Stimulated activated naive B cell treated with anti-CD40 and anti-IgM and Interleukin-4, amounts not matched to agents 10 μg/mL and 1 μg/mL and 100 μg/mL, for 72 hours (primary cell): ENCODE measurements around the gene RNF157.
"Not testable (repeated sequence)": the region's sequence is repeated elsewhere in the genome, so short reads cannot be mapped to it uniquely, and the experiment has no call there.

Source experiments
- ATAC-seq, 2 donors: fragments of 150-1000 bp; cut with Tn5 transposase; replicated peaks; 2 replicates each; pipeline ENCODE4 v1.10.0; 2021; ENCODE audit warnings: moderate library complexity in 1 of 2
- DNase-seq: peaks from one replicate; pipeline ENCODE4 v3.0.0; 2021
- H3K27ac Mint-ChIP-seq: one replicate; pipeline ENCODE4 v1.8.0; 2022; ENCODE audit warnings: mild to moderate bottlenecking, mixed read lengths
- H3K27me3 Mint-ChIP-seq, 2 donors: one replicate each; pipeline ENCODE4 v1.8.0; 2022; ENCODE audit warnings: mixed read lengths in 2 of 2
- H3K36me3 Mint-ChIP-seq, 2 donors: one replicate each; pipeline ENCODE4 v1.8.0; 2022; ENCODE audit warnings: mixed read lengths in 2 of 2, mild to moderate bottlenecking in 1 of 2
- H3K4me1 Mint-ChIP-seq, 2 donors: one replicate each; pipeline ENCODE4 v1.8.0; 2022; ENCODE audit warnings: mixed read lengths in 2 of 2, mild to moderate bottlenecking in 1 of 2
- H3K4me3 Mint-ChIP-seq, 2 donors: one replicate each; pipeline ENCODE4 v1.8.0; 2022; ENCODE audit warnings: mild to moderate bottlenecking in 2 of 2, mixed read lengths in 2 of 2, moderate library complexity in 1 of 2
- H3K9me3 Mint-ChIP-seq, 2 donors: one replicate each; pipeline ENCODE4 v1.8.0; 2022; ENCODE audit warnings: mixed read lengths in 2 of 2, mild to moderate bottlenecking in 1 of 2

RNF157 gene

GRCh38 chr17:76273445-76274111, 33.3 kb upstream of the RNF157 start:
- Mint-ChIP-seq H3K27ac (peak overlapping the region; percentile 99), H3K4me1 (peaks cover 75 to 96% of the 10 kb centered on the region in 2 donors), H3K4me3 (peak overlapping the region; percentile 86 to 88), H3K9me3 (no peaks in the 10 kb centered on the region), H3K36me3 (peaks cover 21 to 36% of the 10 kb centered on the region in 2 donors), H3K27me3 (no peaks in the 10 kb centered on the region)
- DNase-seq (no peak), ATAC-seq (no peak)

DNA sequence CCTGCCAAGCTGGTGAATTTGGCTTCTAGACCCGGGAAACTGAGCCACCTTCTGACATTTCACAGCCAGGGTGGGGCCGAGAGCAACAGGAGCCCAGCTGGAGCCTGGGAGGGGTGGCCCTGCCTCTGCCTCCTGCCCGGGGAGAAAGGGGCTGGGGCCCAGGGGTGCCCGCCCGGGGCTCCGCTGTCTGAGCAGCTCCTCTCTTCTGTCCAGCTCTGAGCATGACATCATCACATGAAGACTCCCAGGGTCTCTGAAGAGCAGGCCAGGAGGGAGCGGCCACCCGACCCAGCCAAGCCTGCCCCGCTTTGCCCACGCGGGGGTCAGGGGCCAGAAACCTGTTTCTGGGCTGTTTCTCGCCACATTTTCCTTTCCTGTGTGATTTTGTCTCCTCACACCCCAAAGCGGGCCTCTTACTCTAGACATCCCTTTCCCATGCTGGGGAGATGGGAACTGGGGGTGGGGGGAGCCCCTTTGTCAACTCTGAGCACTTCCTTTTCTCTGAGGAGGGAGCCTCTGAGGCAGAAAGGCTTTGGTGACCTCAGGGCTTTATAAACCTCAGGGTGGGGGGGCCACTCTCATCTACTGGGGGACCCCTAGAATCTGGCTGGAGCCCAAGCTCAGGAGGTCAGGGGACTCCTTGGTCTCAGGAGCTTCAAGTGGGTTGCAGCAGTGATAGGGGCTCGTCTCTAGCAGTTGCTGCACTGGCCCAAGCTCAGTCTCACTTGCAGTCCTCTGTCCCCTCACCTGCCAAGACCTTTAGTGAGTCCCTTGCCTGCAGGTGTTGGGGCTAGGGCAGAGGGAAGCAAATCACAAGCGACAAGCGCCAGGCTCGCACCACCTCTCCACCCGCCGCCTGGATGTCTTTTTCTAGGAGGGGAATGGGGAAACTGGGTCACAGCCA, 32.5 kb upstream of the RNF157 start:
- Mint-ChIP-seq H3K36me3 (peaks cover 25 to 43% of the 10 kb centered on the region in 2 donors), H3K27ac (peak overlapping the region; percentile 99), H3K4me3 (peak overlapping the region; percentile 86 to 88), H3K27me3 (no peaks in the 10 kb centered on the region), H3K9me3 (no peaks in the 10 kb centered on the region), H3K4me1 (peaks cover 74 to 96% of the 10 kb centered on the region in 2 donors)
- DNase-seq: peak; percentile 83
- ATAC-seq: peak; percentile 46 to 53

GRCh38 chr17:76271669-76272540, 31.6 kb upstream of the RNF157 start:
- Mint-ChIP-seq H3K36me3 (peaks cover 30 to 48% of the 10 kb centered on the region in 2 donors), H3K4me1 (peaks cover 70 to 98% of the 10 kb centered on the region in 2 donors), H3K4me3 (peak overlapping the region; percentile 86 to 88), H3K9me3 (no peaks in the 10 kb centered on the region), H3K27me3 (no peaks in the 10 kb centered on the region), H3K27ac (peak overlapping the region; percentile 99)
- DNase-seq: peak; percentile 97
- ATAC-seq: peak; percentile 48 to 67

GRCh38 chr17:76270770-76271668, 30.7 kb upstream of the RNF157 start:
- no peaks in the 10 kb centered on the region for H3K27me3 Mint-ChIP-seq
- H3K27ac Mint-ChIP-seq: peak overlapping the region; percentile 99
- DNase-seq (no peak), ATAC-seq (no peak)
- H3K4me3 Mint-ChIP-seq: peak overlapping the region; percentile 86 to 88
- peaks cover 37 to 50% of the 10 kb centered on the region in 2 donors for H3K36me3 Mint-ChIP-seq
- peaks cover 61 to 94% of the 10 kb centered on the region in 2 donors for H3K4me1 Mint-ChIP-seq
- H3K9me3 Mint-ChIP-seq: no peaks in the 10 kb centered on the region

DNA sequence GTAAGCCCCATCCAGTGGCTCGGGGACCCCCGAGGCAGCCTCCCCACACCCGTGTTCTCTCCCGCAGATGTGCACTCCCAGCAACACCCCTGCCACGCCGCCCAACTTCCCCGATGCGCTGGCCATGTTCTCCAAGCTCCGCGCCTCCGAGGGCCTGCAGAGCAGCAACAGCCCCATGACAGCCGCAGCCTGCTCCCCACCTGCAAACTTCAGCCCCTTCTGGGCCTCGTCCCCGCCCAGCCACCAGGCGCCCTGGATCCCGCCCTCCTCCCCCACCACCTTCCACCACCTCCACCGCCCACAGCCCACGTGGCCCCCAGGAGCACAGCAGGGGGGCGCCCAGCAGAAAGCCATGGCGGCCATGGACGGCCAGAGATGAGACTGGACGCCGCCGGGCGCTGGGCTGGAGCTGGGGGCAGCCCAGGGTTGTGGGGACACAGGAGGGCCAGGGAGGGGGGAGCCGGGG, 29.9 kb upstream of the RNF157 start:
- DNase-seq: no peak

GRCh38 chr17:76268991-76269981, 29.0 kb upstream of the RNF157 start:
- peak overlapping the region; percentile 92 to 94 for H3K4me3 Mint-ChIP-seq
- H3K36me3 Mint-ChIP-seq: peaks cover 40 to 51% of the 10 kb centered on the region in 2 donors
- no peaks in the 10 kb centered on the region for H3K9me3 Mint-ChIP-seq
- no peak for ATAC-seq
- peak overlapping the region; percentile 99 for H3K27ac Mint-ChIP-seq
- DNase-seq: no peak
- peaks cover 51 to 81% of the 10 kb centered on the region in 2 donors for H3K4me1 Mint-ChIP-seq
- no peaks in the 10 kb centered on the region for H3K27me3 Mint-ChIP-seq

More for the DNA sequence above, 29.9 kb upstream of the RNF157 start:
- H3K4me1 Mint-ChIP-seq: peaks cover 54 to 86% of the 10 kb centered on the region in 2 donors
- H3K36me3 Mint-ChIP-seq: peaks cover 40 to 51% of the 10 kb centered on the region in 2 donors
- H3K9me3 Mint-ChIP-seq: no peaks in the 10 kb centered on the region
- no peak for ATAC-seq
- peak overlapping the region; percentile 99 for H3K27ac Mint-ChIP-seq
- no peaks in the 10 kb centered on the region for H3K27me3 Mint-ChIP-seq
- H3K4me3 Mint-ChIP-seq: peak overlapping the region; percentile 92 to 94

DNA sequence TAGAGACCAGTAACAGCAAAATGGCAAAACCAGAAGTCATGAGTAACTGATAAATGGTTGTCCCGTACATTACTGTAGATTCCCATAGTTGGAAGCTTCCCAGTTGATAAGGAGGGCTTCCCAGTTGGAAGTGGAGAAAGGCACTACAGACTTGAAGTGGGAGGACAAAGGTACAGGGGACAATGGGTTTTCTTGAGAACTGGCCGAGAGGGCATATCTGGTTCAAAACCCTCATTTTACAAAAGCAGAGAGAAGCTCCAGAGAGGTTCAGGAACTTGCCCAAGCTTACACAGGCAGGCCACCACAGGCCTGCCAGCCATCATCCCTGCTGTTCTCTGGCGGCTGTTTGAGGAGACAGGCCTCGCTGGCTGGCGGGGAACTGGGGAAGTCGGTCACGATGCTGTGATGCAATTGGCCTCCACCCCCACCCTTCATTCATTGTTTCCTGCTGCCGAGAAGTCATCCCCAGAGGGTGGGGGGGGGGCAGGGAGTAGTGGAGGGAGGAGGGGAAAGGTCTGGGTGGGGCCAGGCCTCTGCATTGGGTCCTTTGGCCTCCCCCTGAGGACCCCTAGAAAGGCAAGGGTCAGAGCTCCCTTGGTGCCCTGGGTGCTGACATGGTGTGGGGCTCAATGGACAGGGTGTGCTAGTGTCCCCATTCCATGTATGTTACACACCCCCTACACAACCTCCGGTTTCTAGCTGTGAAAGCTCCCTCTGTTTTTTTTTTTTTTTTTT, 27.9 kb upstream of the RNF157 start:
- Mint-ChIP-seq H3K4me3 (peak overlapping the region; percentile 92 to 94), H3K36me3 (peaks cover 40 to 51% of the 10 kb centered on the region in 2 donors), H3K27me3 (no peaks in the 10 kb centered on the region), H3K27ac (peak overlapping the region; percentile 99), H3K4me1 (peaks cover 45 to 79% of the 10 kb centered on the region in 2 donors), H3K9me3 (no peaks in the 10 kb centered on the region)
- ATAC-seq (peak in 1 of 2 donors; percentile 3), DNase-seq (peak; percentile 75)

DNA sequence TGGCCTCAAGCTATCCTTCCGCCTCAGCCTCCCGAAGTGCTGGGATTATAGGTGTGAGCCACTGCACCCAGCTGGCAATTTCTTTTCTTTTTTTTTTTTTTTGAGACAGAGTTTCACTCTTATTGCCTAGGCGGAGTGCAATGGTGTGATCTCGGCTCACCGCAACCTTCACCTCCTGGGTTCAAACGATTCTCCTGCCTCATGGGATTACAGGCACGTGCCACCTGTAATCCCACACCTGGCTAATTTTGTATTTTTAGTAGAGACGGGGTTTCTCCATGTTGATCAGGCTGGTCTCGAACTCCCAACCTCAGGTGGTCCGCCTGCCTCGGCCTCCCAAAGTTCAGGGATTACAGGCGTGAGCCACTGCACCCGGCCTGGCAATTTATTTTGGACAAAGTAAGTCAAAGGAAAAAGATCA, 27.3 kb upstream of the RNF157 start:
- H3K9me3 Mint-ChIP-seq, DNase-seq, H3K27me3 Mint-ChIP-seq, ATAC-seq: not testable (repeated sequence)
- H3K36me3 Mint-ChIP-seq: peaks cover 40 to 51% of the 10 kb centered on the region in 2 donors
- peak overlapping the region; percentile 92 to 94 for H3K4me3 Mint-ChIP-seq
- peaks cover 46 to 79% of the 10 kb centered on the region in 2 donors for H3K4me1 Mint-ChIP-seq
- peak overlapping the region; percentile 99 for H3K27ac Mint-ChIP-seq

GRCh38 chr17:76267051-76267576, 26.8 kb upstream of the RNF157 start:
- DNase-seq (no peak), ATAC-seq (no peak)
- Mint-ChIP-seq H3K36me3 (peaks cover 40 to 51% of the 10 kb centered on the region in 2 donors), H3K9me3 (no peaks in the 10 kb centered on the region), H3K27ac (peak overlapping the region; percentile 99), H3K4me1 (peaks cover 46 to 79% of the 10 kb centered on the region in 2 donors), H3K27me3 (no peaks in the 10 kb centered on the region), H3K4me3 (peak overlapping the region; percentile 92 to 94)

GRCh38 chr17:76266244-76266938, 26.1 kb upstream of the RNF157 start:
- H3K27ac Mint-ChIP-seq: peak overlapping the region; percentile 99
- H3K4me3 Mint-ChIP-seq: peak overlapping the region; percentile 92 to 94
- H3K9me3 Mint-ChIP-seq: no peaks in the 10 kb centered on the region
- ATAC-seq (no peak), DNase-seq (no peak)
- peaks cover 48 to 79% of the 10 kb centered on the region in 2 donors for H3K4me1 Mint-ChIP-seq
- H3K36me3 Mint-ChIP-seq: peaks cover 38 to 47% of the 10 kb centered on the region in 2 donors
- H3K27me3 Mint-ChIP-seq: no peaks in the 10 kb centered on the region
